ENCODE results near the gene KMT2E.

DNA sequence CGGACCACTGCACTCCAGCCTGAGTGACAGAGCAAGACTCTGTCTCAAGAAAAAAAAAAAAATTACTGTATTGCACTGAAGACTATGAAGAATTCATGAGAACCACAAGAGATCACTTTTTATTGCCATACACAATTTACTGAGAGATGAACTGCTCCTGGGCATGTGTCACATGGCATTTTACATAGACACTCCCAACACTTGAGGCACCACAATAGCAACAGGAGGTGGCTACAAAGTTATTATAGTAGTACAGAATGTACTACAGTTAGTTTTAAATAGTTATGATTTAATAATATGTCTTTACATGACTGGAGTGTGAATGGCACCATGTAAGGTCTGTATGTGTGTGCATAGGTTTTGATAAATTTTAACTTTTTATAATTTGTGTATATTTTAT is 70.6 kb downstream of the KMT2E start:
- TF ChIP-seq, protein P1, sequence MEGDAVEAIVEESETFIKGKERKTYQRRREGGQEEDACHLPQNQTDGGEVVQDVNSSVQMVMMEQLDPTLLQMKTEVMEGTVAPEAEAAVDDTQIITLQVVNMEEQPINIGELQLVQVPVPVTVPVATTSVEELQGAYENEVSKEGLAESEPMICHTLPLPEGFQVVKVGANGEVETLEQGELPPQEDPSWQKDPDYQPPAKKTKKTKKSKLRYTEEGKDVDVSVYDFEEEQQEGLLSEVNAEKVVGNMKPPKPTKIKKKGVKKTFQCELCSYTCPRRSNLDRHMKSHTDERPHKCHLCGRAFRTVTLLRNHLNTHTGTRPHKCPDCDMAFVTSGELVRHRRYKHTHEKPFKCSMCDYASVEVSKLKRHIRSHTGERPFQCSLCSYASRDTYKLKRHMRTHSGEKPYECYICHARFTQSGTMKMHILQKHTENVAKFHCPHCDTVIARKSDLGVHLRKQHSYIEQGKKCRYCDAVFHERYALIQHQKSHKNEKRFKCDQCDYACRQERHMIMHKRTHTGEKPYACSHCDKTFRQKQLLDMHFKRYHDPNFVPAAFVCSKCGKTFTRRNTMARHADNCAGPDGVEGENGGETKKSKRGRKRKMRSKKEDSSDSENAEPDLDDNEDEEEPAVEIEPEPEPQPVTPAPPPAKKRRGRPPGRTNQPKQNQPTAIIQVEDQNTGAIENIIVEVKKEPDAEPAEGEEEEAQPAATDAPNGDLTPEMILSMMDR (IDR thresholded peaks at IDR 0.05), result no peak
- TF ChIP-seq GABPB1 (CRISPR knock-in tag; IDR thresholded peaks at IDR 0.05) (no peak), ZNF121 (CRISPR knock-in tag; IDR thresholded peaks at IDR 0.05) (no peak), NFE2L1 (CRISPR knock-in tag; IDR thresholded peaks at IDR 0.05) (no peak), ELF4 (CRISPR knock-in tag; IDR thresholded peaks at IDR 0.05; ENCODE audit: low read depth) (no peak), SP1 (CRISPR knock-in tag; conservative IDR thresholded peaks at IDR 0.05) (no peak)
- TF ChIP-seq, protein P2, sequence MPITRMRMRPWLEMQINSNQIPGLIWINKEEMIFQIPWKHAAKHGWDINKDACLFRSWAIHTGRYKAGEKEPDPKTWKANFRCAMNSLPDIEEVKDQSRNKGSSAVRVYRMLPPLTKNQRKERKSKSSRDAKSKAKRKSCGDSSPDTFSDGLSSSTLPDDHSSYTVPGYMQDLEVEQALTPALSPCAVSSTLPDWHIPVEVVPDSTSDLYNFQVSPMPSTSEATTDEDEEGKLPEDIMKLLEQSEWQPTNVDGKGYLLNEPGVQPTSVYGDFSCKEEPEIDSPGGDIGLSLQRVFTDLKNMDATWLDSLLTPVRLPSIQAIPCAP (CRISPR knock-in tag; IDR thresholded peaks at IDR 0.05), result no peak
- TF ChIP-seq, protein P3, sequence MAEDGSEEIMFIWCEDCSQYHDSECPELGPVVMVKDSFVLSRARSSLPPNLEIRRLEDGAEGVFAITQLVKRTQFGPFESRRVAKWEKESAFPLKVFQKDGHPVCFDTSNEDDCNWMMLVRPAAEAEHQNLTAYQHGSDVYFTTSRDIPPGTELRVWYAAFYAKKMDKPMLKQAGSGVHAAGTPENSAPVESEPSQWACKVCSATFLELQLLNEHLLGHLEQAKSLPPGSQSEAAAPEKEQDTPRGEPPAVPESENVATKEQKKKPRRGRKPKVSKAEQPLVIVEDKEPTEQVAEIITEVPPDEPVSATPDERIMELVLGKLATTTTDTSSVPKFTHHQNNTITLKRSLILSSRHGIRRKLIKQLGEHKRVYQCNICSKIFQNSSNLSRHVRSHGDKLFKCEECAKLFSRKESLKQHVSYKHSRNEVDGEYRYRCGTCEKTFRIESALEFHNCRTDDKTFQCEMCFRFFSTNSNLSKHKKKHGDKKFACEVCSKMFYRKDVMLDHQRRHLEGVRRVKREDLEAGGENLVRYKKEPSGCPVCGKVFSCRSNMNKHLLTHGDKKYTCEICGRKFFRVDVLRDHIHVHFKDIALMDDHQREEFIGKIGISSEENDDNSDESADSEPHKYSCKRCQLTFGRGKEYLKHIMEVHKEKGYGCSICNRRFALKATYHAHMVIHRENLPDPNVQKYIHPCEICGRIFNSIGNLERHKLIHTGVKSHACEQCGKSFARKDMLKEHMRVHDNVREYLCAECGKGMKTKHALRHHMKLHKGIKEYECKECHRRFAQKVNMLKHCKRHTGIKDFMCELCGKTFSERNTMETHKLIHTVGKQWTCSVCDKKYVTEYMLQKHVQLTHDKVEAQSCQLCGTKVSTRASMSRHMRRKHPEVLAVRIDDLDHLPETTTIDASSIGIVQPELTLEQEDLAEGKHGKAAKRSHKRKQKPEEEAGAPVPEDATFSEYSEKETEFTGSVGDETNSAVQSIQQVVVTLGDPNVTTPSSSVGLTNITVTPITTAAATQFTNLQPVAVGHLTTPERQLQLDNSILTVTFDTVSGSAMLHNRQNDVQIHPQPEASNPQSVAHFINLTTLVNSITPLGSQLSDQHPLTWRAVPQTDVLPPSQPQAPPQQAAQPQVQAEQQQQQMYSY (CRISPR knock-in tag; IDR thresholded peaks at IDR 0.05), result no peak
- TF ChIP-seq, protein P4, sequence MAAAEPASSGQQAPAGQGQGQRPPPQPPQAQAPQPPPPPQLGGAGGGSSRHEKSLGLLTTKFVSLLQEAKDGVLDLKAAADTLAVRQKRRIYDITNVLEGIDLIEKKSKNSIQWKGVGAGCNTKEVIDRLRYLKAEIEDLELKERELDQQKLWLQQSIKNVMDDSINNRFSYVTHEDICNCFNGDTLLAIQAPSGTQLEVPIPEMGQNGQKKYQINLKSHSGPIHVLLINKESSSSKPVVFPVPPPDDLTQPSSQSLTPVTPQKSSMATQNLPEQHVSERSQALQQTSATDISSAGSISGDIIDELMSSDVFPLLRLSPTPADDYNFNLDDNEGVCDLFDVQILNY (CRISPR knock-in tag; IDR thresholded peaks at IDR 0.05), result no peak
- TF ChIP-seq, protein P5, sequence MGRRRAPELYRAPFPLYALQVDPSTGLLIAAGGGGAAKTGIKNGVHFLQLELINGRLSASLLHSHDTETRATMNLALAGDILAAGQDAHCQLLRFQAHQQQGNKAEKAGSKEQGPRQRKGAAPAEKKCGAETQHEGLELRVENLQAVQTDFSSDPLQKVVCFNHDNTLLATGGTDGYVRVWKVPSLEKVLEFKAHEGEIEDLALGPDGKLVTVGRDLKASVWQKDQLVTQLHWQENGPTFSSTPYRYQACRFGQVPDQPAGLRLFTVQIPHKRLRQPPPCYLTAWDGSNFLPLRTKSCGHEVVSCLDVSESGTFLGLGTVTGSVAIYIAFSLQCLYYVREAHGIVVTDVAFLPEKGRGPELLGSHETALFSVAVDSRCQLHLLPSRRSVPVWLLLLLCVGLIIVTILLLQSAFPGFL (CRISPR knock-in tag; IDR thresholded peaks at IDR 0.05; ENCODE audit: borderline replicate concordance), result no peak
- TF ChIP-seq, protein P6, sequence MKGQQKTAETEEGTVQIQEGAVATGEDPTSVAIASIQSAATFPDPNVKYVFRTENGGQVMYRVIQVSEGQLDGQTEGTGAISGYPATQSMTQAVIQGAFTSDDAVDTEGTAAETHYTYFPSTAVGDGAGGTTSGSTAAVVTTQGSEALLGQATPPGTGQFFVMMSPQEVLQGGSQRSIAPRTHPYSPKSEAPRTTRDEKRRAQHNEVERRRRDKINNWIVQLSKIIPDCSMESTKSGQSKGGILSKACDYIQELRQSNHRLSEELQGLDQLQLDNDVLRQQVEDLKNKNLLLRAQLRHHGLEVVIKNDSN (CRISPR knock-in tag; IDR thresholded peaks at IDR 0.05), result no peak
